ENCODE results near the gene ARG2.
A peak's percentile ranks its signal among the peaks of the same experiment; 100 is the strongest.
"Not testable (repeated sequence)": the region's sequence is repeated elsewhere in the genome, so short reads cannot be mapped to it uniquely, and the experiment has no call there.

Gene ARG2

GRCh38 chr14:67586369-67586768 lies 33.4 kb upstream of the ARG2 start:
- DNase-seq, result no peak

- no peak for DNase-seq
These were observed 30.4 kb upstream of the ARG2 start for GRCh38 chr14:67589204-67589770.

- not testable (repeated sequence) for DNase-seq
These were observed 26.1 kb upstream of the ARG2 start for GRCh38 chr14:67593650-67594049.

- DNase-seq, result no peak
These were observed 24.3 kb upstream of the ARG2 start for GRCh38 chr14:67595392-67595791.

GRCh38 chr14:67599698-67600561 lies 19.8 kb upstream of the ARG2 start, which contains the start of gene PIGH:
TSS of gene PIGH (minus strand) at chr14:67600268. CDS start at chr14:67600203, 65 bp downstream.
- peak; percentile 4 for DNase-seq

- DNase-seq, result not testable (repeated sequence)
These were observed 19.2 kb upstream of the ARG2 start for GRCh38 chr14:67600562-67600974.

- DNase-seq, result no peak
These were observed 17.6 kb upstream of the ARG2 start for GRCh38 chr14:67602076-67602475.

GRCh38 chr14:67602995-67603545 lies 16.6 kb upstream of the ARG2 start:
- no peak for DNase-seq

- no peak for DNase-seq
These were observed 12.1 kb upstream of the ARG2 start for GRCh38 chr14:67607646-67608045.

GRCh38 chr14:67609642-67610310 lies 9.9 kb upstream of the ARG2 start:
- DNase-seq, result no peak

- DNase-seq, result no peak
These were observed 9.2 kb upstream of the ARG2 start for GRCh38 chr14:67610491-67610890.

GRCh38 chr14:67618617-67619063 lies 1.1 kb upstream of the ARG2 start:
- peak; percentile 6 for DNase-seq

GRCh38 chr14:67620217-67620785 lies 581 bp downstream of the ARG2 start:
- no peak for DNase-seq

- DNase-seq, result peak; percentile 36
These were observed 3.0 kb downstream of the ARG2 start for GRCh38 chr14:67622675-67623074.

GRCh38 chr14:67623114-67623513 lies 3.4 kb downstream of the ARG2 start:
- peak; percentile 6 for DNase-seq

GRCh38 chr14:67626131-67626530 lies 6.4 kb downstream of the ARG2 start:
- DNase-seq, result not testable (repeated sequence)

GRCh38 chr14:67627519-67627918 lies 7.8 kb downstream of the ARG2 start:
- DNase-seq, result no peak

GRCh38 chr14:67630186-67630585 lies 10.5 kb downstream of the ARG2 start:
- no peak for DNase-seq

GRCh38 chr14:67630938-67631337 lies 11.2 kb downstream of the ARG2 start:
- no peak for DNase-seq

- no peak for DNase-seq
These were observed 13.9 kb downstream of the ARG2 start for GRCh38 chr14:67633451-67634147.

- peak; percentile 54 for DNase-seq
These were observed 16.7 kb downstream of the ARG2 start for GRCh38 chr14:67636361-67636919.

- no peak for DNase-seq
These were observed 18.9 kb downstream of the ARG2 start for GRCh38 chr14:67638642-67639041.
